Duodenal mucosa (tissue), 2 donors: ENCODE measurements around the gene ATP11A.

Experiments used
- H3K27ac ChIP-seq: one replicate; pipeline ENCODE4 v1.7.0; 2013; ENCODE audit warnings: low read depth, low read length
- H3K27me3 ChIP-seq, 2 donors: one replicate each; pipeline ENCODE4 v1.7.0; 2013; ENCODE audit warnings: low read length in 2 of 2, control low read depth in 1 of 2; ENCODE audit not compliant: insufficient read depth in 2 of 2, control insufficient read depth in 1 of 2
- H3K36me3 ChIP-seq, 2 donors: one replicate each; pipeline ENCODE4 v1.7.0; 2013; ENCODE audit warnings: low read length in 2 of 2, control low read depth in 1 of 2; ENCODE audit not compliant: insufficient read depth in 2 of 2, control insufficient read depth in 1 of 2
- H3K4me1 ChIP-seq, 2 donors: one replicate each; pipeline ENCODE4 v1.7.0; 2013; ENCODE audit warnings: low read length in 2 of 2, control low read depth in 1 of 2; ENCODE audit not compliant: insufficient read depth in 2 of 2, control insufficient read depth in 1 of 2
- H3K4me3 ChIP-seq, 2 donors: one replicate each; pipeline ENCODE4 v1.7.0; 2013; ENCODE audit warnings: low read length in 2 of 2, low read depth in 1 of 2
- H3K9ac ChIP-seq, 2 donors: one replicate each; pipeline ENCODE4 v1.7.0; 2013; ENCODE audit warnings: low read length in 2 of 2, low read depth in 1 of 2
- H3K9me3 ChIP-seq, 2 donors: one replicate each; pipeline ENCODE4 v1.7.0; 2013; ENCODE audit warnings: low read length in 2 of 2, control low read depth in 1 of 2; ENCODE audit not compliant: control insufficient read depth in 1 of 2

The ATP11A gene

GRCh38 chr13:112732679-112733078 is 42.8 kb downstream of the ATP11A start:
- Histone ChIP-seq H3K9me3 (no peaks in the 10 kb centered on the region), H3K36me3 (peaks cover 0 to 5% of the 10 kb centered on the region in 2 donors), H3K27me3 (no peaks in the 10 kb centered on the region), H3K27ac (no peak overlapping the region), H3K4me3 (no peak overlapping the region), H3K4me1 (no peaks in the 10 kb centered on the region), H3K9ac (no peak overlapping the region)

- Histone ChIP-seq H3K36me3 (peaks cover 0 to 5% of the 10 kb centered on the region in 2 donors), H3K9me3 (no peaks in the 10 kb centered on the region), H3K27ac (no peak overlapping the region), H3K27me3 (no peaks in the 10 kb centered on the region), H3K9ac (no peak overlapping the region), H3K4me1 (no peaks in the 10 kb centered on the region), H3K4me3 (no peak overlapping the region)
Measured at GRCh38 chr13:112733112-112733511, 43.3 kb downstream of the ATP11A start.

- Histone ChIP-seq H3K9ac (no peak overlapping the region), H3K27me3 (no peaks in the 10 kb centered on the region), H3K36me3 (peaks cover 0 to 5% of the 10 kb centered on the region in 2 donors), H3K27ac (no peak overlapping the region), H3K4me1 (no peaks in the 10 kb centered on the region), H3K4me3 (no peak overlapping the region), H3K9me3 (no peaks in the 10 kb centered on the region)
Measured at GRCh38 chr13:112733661-112734379, 44.0 kb downstream of the ATP11A start.

- Histone ChIP-seq H3K9me3 (no peaks in the 10 kb centered on the region), H3K4me3 (no peak overlapping the region), H3K4me1 (no peaks in the 10 kb centered on the region), H3K27me3 (no peaks in the 10 kb centered on the region), H3K27ac (no peak overlapping the region), H3K36me3 (peaks cover 0 to 5% of the 10 kb centered on the region in 2 donors), H3K9ac (no peak overlapping the region)
Measured at GRCh38 chr13:112734696-112735547, 45.1 kb downstream of the ATP11A start.

GRCh38 chr13:112735791-112736190 is 46.0 kb downstream of the ATP11A start:
- Histone ChIP-seq H3K9me3 (no peaks in the 10 kb centered on the region), H3K27me3 (no peaks in the 10 kb centered on the region), H3K9ac (no peak overlapping the region), H3K4me1 (no peaks in the 10 kb centered on the region), H3K4me3 (no peak overlapping the region), H3K27ac (no peak overlapping the region), H3K36me3 (peaks cover 0 to 5% of the 10 kb centered on the region in 2 donors)

- Histone ChIP-seq H3K27me3 (no peaks in the 10 kb centered on the region), H3K27ac (no peak overlapping the region), H3K9ac (no peak overlapping the region), H3K4me3 (no peak overlapping the region), H3K9me3 (no peaks in the 10 kb centered on the region), H3K36me3 (peaks cover 0 to 5% of the 10 kb centered on the region in 2 donors), H3K4me1 (peaks cover 0 to 6% of the 10 kb centered on the region in 2 donors)
Measured at GRCh38 chr13:112737294-112737693, 47.5 kb downstream of the ATP11A start.

- Histone ChIP-seq H3K9me3 (no peaks in the 10 kb centered on the region), H3K27ac (no peak overlapping the region)
Measured at GRCh38 chr13:112738606-112739005, 48.8 kb downstream of the ATP11A start.

GRCh38 chr13:112740502-112741131 is 50.8 kb downstream of the ATP11A start:
- peaks cover 0 to 4% of the 10 kb centered on the region in 2 donors for H3K36me3 ChIP-seq
- no peak overlapping the region for H3K4me3 ChIP-seq
- H3K4me1 ChIP-seq, result peaks cover 0 to 6% of the 10 kb centered on the region in 2 donors
- H3K9me3 ChIP-seq, result no peaks in the 10 kb centered on the region
- no peaks in the 10 kb centered on the region for H3K27me3 ChIP-seq
- H3K9ac ChIP-seq, result no peak overlapping the region
- peak overlapping the region; percentile 77 for H3K27ac ChIP-seq

More at GRCh38 chr13:112738606-112739005, 48.8 kb downstream of the ATP11A start:
- Histone ChIP-seq H3K36me3 (peaks cover 0 to 5% of the 10 kb centered on the region in 2 donors), H3K9ac (no peak overlapping the region), H3K4me3 (no peak overlapping the region), H3K4me1 (peaks cover 0 to 6% of the 10 kb centered on the region in 2 donors), H3K27me3 (no peaks in the 10 kb centered on the region)

GRCh38 chr13:112741185-112741755 is 51.4 kb downstream of the ATP11A start:
- H3K9me3 ChIP-seq, result no peaks in the 10 kb centered on the region
- no peaks in the 10 kb centered on the region for H3K27me3 ChIP-seq
- H3K36me3 ChIP-seq, result peaks cover 0 to 2% of the 10 kb centered on the region in 2 donors
- peak overlapping the region; percentile 77 for H3K27ac ChIP-seq
- H3K4me1 ChIP-seq, result peaks cover 0 to 6% of the 10 kb centered on the region in 2 donors
- no peak overlapping the region for H3K9ac ChIP-seq
- H3K4me3 ChIP-seq, result no peak overlapping the region
